Eye (tissue), 1 donor: Measurements from ENCODE around the gene TMBIM4.

Source experiments
- DNase-seq: peaks from one replicate; pipeline ENCODE4 v3.0.0-alpha.2; 2015

The TMBIM4 gene

DNA sequence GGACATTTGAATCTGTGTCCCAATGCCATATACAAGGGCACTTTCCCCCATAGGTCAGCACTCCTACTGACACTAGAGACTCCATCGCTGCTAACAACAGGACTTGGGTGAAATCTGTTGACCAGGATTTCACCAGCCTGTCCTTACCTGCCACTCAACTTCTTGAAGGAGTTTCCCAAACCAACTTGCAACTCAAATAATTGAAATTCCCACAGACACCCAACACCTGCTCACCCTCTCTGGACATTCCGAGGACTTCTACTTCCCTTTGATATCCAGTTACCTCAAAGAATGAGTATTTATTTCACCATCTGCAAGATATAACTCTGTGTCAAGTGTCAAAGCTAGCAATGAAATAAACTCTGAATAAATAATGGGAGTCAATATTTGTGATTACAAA lies 83.8 kb downstream of the TMBIM4 start:
- no peak for DNase-seq
